NCI-H345 treated with DMSO at 0.1 percent for 48 hours (cell line): Measurements from ENCODE around the gene MROH2A.
A peak's percentile ranks its signal among the peaks of the same experiment; 100 is the strongest.

Source experiments
- DNase-seq: peaks from one replicate; lab custom pipeline; 2025; ENCODE audit not compliant: unreplicated experiment; lab: John Stamatoyannopoulos, UW

MROH2A gene

DNA sequence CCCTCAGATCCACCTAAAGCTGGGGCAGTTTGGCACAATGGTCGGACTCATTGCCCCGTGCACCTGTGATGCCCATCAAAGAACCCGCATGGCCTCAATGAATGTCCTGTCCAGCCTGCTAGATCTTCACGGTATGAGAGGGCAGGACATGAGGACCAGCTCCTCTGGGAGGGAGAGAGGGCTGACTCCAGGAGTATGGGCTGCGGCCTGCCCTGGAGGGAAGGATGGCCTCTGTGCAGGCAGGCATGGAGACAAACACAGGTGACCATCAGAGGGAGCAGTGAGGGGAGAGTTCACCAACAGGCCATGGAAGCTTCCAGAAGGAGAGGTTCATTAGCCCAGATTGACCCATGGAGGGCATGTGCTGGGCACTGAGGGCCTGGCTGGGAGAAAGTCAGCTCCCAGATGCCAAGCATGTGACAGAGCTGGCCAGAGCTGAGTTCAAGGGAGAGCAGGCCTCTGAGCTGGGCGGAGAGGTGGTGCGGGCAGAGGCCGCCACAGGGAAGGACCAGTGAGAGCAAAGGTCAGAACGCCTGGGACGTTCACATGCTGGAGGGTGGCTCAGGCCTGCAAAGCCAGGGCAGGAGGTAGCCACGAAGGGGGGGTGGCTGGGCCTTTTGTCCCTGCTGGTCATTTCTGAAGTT lies 40.0 kb downstream of the MROH2A start:
- DNase-seq = no peak

DNA sequence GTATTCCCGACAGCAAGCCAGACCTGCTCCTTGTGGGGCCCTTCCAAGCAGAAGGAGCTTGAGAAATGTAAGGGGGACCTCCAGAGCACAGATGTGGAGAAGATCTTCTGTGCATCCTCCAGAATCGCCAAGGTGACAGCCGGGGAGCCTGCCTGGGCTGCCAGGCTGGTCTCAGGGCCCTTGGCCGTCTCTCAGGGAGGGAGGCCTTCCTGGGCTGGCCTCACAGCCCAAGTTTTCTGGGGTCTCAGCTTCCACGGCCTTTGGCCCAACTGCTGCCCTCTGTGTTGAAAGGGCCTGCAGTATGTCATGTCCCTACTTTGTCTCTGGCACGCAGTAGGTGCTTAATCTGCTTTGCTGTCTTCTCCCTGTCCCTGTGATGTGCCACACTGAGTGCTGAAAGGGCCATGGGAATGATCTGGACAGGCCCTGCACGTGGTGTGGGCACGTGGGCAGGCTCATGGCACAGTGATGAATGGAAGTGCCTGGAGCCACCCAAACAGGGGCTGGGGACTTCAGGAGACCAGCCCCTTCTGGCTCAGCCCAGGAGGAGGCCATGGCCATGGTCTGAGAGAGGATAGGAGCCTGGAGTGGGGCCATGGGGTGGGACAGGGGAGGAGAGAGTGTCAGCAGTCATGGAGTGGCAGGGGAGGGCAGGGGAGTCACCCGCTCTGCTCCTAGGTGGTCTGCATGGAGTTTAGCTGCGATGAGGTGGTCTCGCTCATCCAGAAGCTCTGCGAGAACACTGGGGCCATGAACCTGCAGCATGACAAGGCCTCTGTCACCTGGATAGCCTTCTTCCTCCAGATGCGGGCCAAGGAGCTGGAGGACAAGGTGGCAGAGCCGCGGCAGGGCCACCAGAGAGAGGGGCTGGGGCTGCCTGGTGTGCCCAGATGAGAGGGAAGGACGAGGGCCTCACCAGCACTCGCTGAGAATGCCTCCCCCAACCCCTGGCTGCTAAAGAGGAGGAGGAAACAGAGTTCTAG lies 40.8 kb downstream of the MROH2A start:
- no peak for DNase-seq

DNA sequence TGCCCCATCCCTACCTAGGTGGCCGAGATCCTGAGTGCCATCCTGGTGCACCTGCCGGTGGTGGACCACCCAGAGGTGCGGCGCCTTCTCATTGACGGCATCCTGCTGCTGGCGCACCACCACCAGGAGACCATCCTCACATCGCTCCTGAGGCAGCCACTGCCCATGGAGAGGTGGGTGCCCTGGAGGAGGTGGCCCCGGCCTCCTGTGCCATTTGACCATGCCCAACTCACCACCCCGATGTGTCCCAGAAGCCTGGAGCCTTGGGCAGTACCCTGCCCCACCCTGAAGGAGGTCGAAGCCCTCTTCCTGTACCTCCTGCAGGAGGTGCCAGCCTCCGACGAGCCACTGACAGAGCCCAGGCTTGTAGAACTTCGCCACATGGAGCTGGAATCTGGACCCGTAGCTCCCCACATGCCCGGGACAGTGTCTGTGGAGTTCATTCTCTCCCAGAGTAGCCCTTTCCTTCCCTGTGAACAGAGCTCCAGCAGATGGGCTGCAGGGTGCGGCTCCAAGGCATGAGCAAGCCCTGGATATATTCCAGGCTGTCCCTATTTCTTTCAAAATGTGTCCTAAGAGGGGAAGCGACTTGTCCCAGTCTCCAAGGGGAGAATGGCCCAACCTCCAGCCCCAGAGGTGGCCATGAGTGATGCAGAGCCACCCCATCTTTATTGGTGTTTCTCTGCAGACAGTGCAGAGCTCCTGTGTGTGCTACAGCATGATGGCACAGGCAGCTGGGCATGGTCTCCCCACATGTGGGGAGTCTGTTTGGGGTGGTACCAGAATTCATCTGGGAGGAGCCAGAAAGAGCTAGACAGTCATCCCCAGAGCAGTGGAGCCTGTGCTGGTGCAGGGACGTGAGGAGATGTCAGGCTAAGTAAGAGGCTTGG lies 42.0 kb downstream of the MROH2A start:
- no peak for DNase-seq

DNA sequence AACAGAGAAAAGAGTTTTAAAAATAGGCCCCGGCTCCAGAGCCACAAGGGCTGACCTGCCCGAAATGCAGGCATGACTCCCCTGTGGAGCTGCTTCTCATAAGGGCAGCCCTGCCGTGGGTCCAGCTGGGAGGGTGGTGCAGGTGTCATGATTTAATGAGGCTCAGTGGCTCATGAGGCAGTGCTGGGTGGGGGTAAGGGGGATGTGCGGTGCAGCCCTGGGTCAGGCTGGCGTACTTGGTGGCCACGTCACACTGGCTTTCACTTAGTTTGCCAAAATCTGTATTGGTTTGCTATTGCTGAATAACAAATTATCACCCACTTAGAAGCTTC lies 42.6 kb downstream of the MROH2A start:
- DNase-seq = no peak

DNA sequence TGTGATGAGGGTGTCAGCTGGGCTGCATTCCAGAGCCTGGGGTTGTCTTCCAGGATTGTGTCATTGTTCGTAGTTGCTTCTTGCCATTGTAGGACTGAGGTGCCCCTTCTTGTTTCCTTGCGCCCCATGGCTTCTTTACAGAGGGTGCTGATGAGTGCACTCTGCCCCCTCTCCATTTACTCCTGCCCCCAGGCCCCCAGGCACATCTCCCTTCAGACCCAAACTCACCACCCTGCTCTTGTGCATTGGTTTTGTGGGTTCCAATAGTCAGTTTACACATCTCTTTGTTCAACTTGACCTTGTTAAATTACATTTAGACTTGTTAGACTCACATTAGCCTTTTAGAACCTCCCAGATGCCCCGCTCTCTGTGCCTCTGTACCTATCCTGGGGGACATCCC lies 43.1 kb downstream of the MROH2A start:
- DNase-seq = no peak

DNA sequence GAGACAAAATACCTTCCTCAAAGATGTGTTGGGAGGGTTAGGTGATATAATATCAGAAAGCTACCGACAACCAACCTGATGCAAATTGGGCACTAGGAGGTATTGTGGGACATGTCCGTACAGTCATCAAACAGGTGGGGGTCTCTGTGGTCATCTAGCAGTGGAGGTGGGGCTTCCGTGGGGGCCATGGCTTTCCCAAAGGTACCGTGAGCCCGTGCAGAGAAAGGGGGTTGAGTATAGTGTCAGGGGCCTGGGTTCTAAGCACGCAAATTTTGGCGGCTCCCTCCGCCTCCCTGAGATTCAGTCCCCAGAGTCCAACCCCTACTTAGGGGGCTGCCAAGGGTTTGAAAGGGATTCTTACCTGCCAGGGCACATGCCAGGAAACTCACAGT lies 43.6 kb downstream of the MROH2A start:
- DNase-seq = no peak

DNA sequence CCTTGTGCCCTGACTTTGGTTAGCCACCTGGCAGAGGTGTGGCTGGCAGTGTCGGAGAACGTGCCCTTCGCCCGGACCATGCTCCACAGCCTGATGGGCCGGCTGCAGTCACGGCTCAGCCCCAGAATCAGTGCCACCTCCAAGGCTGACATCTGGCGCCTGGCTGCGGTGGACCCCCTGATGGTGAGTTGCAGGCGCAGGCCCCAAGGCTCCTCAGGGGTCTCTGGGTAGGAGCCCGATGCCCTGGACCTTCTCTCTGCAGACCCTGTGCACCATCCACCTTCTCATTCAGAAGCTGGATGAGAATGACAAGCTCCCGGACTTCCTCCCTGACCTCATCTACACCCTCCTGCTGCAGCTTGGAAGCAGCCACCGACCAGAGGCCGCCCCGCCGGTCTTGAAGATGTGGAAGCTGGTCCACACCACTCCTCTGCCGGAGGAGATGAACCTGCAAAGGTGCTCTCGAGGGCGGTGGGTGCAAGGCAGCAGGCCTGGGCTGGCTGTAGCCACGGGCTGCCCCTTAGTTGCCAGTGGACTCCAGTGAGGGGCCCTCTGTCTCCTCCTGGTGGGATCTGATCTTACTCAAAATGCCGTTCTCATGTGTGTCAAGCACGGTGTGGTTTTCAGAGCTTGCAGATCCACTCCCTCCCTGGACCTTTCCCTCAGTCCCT lies 44.1 kb downstream of the MROH2A start:
- DNase-seq = no peak

DNA sequence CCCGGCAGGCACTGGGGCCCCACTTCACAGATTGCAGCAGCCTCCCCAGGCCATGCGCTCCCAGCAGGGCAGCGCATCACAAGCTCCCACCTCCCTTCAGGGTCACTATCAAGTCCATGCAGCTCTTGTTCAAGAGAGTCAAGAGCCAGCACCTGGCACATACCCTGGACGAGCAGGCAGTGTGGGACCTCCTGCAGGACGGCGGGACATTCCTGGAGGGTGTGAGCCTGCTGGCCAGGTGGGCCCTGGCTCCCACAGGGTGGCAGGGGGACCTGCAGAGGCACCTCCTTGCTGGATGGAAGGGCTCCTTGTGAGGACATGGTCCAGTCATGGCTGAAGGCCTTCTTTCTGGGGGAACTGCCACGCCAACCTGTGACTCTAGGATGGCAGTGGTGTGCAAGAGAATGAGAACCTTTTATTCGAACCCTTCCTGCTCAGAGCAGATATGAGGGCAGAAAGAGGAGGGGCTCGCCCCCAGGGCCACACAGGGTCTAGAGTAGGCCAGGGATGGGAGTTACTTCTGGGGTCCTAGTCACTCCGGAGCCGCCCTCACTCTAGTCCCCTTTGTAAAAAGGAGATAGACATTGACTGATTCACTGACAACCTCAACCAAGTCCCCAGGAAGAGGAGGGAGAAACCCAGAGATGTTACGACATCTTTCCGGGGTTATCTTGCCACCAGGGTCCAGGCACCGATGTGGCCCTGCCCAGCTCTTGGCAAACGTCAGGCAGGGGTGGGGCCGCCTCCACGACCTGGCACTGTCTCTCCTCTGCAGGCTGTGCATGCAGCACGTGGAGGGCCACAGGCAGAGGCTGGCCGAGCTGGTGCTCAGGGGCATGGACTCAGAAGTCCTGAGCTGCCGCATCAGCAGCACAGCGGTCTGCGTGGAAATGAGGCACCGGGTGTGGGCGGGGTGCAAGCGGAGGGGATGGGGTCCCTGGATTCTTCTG lies 44.9 kb downstream of the MROH2A start:
- DNase-seq = no peak

DNA sequence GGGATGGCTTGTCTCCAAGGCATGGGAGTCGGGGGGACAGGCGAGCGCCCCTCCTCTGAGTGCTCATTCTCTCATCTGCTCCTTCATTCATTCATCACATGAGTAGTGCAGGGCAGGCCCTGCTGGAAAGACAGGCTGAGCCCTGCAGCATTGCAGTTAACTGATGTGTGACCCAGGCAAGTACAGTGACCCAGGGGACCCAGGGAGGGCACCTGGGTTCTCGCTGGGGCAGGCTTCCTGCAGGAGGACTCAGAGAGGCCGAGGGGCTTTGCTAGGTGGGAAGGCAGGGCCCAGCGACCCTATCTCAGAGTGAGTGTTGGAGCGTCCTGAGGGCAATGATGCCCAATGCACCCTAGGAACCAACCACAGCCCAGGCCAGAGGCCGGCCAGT lies 45.6 kb downstream of the MROH2A start:
- no peak for DNase-seq

DNA sequence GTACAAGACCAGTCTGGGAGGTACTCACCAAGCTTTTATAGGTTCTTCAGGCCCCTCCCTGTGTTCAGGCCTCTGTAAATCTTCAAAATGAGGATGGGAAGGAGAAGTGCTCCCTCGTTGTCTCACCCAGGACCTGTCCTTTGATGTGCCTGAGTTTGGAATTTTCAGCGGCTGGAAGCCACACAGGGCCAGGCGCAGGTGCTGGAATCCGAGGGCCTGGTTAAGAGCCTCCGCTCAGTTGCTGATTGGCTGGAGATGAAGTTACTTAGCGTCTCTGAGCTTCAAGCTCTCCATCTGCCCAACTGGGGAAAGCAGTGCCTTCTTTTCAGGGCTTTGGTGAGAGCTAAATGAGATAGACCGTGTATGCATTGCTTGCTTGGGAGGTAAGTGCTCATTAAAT lies 46.2 kb downstream of the MROH2A start:
- no peak for DNase-seq

DNA sequence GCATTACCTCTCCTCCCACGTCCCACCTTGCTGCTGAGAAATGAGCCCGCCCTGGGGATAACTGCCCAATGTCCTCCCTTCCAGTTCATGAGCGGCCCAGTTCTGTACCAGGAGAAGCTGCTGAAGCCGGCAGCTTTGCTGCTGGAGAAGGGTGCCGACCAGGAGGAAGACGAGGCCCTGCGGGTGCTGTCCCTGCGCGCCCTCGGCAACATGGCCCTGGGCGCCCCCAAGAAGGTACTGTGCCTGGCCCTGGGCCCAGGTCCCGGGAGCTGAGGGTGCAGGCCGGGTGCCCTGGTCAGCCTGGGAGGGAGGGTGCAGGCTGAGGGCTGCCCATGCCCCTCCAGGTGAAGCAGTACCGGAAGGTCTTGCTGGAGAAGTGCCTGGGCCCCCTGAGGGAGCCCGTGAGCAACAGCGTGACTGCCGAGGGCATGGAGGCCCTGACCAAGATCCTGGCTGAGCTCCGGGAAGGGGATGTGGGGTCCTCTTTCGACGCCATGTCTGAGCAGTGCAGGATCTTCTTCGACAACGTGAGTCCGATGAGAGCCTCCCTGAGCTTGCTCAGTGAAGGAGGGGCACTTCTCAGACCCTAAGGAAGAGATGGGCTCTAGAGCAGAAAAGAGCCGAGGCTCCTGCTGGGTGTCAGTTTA lies 50.5 kb downstream of the MROH2A start:
- no peak for DNase-seq

DNA sequence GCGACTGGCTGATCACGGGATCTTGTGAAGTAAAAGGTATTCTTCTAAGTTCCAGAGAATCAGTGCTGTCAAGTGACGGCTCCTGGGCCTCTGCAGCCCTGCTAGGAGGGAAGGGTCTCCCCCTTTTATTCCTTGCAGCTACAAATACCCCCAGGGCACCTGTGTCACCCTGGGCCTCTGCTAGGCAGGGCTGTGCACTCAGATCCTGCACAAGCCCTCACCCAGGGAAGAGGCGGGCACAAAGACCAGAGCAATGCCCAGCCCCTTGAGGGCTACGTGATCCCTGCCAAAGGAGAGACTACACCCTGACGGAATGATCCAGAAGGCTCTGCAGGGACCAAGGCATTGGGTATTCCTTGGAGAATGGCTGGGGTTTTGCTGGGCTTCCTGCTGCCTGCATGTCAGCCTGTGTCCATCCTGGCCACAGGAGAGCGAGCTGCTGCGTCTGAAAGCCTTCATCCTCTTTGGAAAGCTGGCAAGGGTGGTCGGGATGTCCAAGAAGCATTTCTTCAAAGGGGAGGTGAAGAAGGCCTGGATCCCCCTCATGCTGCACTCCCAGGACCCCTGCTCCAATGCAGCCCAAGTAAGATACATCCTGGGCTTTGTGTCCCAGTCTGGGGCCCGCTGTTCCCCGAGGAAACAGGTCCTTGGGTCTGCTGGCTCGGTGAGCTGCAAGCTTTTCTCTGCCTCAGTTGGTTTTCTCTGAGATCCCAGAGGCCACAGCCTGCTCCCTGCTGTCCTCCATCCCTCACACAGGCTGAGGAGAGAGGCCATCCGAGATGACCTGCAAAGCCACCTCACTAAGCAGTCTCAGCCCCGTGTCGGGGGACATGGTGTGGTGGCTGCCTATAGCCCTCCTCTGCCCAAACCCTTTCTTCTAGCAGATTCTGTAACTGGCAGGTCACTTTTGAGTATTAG lies 51.3 kb downstream of the MROH2A start:
- DNase-seq = no peak

DNA sequence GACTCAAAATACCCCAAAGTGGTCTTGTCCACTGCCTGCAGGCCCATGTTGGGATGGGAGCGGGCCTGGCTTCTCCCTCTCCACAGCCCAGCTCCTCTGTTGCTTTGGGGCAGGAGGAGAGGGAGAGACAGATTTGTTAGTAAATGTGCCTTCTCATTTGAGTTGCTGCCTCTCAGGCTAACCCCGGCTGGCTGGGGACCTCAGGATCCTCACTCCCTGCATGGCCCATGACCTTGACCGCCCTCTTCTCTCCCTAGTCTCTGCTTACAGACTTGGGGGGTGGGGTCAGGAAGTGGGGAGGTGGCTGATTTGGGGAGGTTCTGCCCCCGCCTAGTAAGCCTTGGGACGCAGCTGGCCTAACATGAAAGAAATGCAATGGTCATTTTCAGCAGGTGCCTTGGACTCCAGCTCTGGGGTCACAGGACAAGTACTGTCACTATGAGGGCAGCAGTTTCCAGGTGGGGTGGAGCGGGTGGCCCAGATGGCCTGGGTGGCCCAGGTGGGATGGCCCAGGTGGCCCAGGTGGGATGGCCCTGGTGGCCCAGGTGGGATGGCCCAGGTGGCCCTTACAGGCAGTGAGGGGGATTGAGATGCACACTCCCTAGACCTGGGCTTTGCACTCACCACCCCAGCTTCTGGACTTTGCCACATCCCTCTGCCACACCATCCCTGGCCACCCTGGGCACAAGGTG lies 52.1 kb downstream of the MROH2A start:
- DNase-seq = no peak

DNA sequence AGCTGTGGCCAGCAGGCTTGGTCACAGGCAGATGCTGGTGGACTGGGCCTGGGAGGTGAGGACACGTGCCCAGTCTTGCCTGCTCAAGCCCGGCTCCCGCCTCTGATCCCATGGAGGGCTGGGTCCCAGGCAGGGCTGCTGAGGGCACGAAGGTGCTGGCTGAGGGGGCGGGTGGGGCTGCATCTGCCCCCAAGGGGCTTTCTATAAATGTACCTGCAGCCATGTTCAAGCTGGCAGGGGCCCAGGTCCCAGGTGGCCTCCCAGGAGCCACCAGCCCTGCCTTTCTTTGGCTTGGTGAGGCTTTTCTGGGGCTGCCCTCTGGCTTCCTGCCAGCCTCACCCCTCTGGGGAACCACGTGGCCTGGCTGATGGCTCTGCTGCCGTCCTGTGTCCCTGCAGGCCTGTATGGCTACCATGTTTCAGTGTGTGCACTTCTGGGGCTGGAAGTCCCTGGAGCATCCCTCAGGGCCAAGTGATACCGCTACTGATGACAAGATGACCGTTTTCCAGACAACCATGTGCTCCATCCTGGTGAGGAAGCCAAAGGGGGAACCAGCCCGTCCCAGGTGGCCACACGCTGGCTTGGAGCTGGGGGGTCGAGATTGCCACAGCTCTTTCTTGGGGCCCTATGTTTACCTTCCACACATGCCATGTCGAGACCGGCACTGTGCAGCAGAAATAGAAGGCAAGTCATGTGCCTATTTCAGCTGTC lies 53.0 kb downstream of the MROH2A start:
- peak; percentile 11 for DNase-seq

DNA sequence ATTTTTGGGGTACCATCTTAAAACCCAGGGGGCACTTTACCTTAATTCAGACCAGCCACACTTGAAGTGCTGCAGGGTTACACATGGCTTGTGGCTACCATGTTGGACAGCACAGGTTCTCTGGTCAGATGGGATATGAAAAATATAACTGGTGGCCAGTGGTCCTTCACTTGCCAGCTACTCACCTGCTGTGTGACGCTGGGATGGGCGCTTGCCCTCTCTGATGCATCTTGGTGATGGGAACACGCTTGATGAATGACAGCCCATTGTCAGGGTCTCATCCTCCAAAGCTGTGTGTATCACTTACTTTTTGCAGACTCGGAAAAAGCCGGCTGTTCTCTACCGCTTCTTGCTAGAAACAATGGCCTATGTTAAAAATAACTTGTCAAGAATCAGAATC lies 53.7 kb downstream of the MROH2A start:
- DNase-seq = no peak

DNA sequence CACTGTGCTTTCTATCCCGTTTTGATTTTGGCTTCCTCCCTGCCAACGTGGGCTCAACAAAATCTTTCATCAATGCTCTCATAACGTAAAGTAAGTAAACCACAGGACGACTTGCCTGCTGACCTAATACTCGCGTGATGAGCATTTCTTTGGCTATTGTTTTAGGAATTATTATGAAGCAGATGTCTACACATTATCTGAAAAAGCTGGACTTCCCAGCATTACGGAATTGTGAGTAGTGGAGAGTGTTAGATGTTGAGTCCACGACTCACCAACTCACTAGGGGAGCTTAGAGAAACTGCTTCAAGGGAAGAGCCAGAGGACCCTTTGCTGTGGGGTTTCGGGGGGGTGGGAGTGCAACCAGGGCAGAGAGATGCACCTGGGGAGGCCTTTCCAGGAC lies 54.3 kb downstream of the MROH2A start:
- no peak for DNase-seq

DNA sequence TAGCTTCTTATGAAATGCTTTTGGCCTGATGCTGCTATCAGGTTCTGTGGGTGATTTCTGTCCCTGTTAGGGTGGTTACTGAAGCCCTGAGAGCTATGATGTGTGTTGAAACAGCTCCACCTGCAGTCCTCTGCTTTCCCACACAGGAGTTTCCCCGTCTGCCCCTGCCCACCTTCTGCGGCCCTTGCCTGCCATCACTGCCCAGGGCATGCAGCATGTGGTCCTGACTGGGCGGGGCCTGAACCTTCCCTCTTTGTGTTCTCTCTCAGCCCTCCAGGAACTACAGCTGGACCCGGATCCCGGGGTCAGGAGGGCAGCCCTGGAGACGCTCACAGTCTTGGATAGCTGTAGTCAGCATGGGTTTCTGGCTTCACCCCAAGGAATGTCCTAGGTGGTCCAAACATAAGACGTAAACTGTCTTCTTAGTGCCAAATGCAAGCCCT lies 54.8 kb downstream of the MROH2A start:
- peak; percentile 14 for DNase-seq
